Urinary bladder (tissue), 4 donors: ENCODE measurements around the gene PMEL. TPM values are rescaled to one million over a fixed set of nuclear protein-coding genes. Genes with fewer than 3 reads are reported as not detected.

Experiments used
- DNase-seq: peaks from one replicate; pipeline ENCODE4 v3.0.0-alpha.2; 2015; ENCODE audit errors: extremely low spot score
- H3K27ac ChIP-seq: one replicate; pipeline ENCODE4 v1.5.1; 2013; ENCODE audit warnings: low read depth, mild to moderate bottlenecking, moderate library complexity
- H3K36me3 ChIP-seq: one replicate; pipeline ENCODE4 v1.6.1; 2013; ENCODE audit warnings: mild to moderate bottlenecking, moderate library complexity; ENCODE audit not compliant: insufficient read depth
- H3K4me1 ChIP-seq: one replicate; pipeline ENCODE4 v1.6.1; 2013; ENCODE audit warnings: mild to moderate bottlenecking, moderate library complexity; ENCODE audit not compliant: insufficient read depth
- H3K4me3 ChIP-seq: one replicate; pipeline ENCODE4 v1.5.1; 2013; ENCODE audit warnings: low read depth, low read length
- WGBS: extraction: QIAGEN DNeasy Blood & Tissue Kit; methylation state at CpG from one replicate; pipeline ENCODE4 v1.1.7; 2013; 5-methylcytosine and 5-hydroxymethylcytosine counted together
- polyA plus RNA-seq: library from polyadenylated mRNA; stranded (reverse); fragments of 200-250 nt; gene quantifications from one replicate; pipeline ENCODE4 v1.2.3, GENCODE V29; 2013
- total RNA-seq: library from RNA; depleted of rRNA; stranded (reverse); fragments of >200 nt; gene quantifications from one replicate; pipeline ENCODE4 v1.2.3, GENCODE V29; 2014
- donor health status: healthy with polysubstance abuse.
- donor health status: healthy.

PMEL gene
- total and polyA plus RNA-seq, 2 donors = 0.89 to 1.5 TPM

GRCh38 chr12:55946553-55946952 is 19.3 kb downstream of the PMEL start:
- H3K36me3 ChIP-seq = peaks cover 1% of the 10 kb centered on the region
- no peak for DNase-seq
- WGBS = 81% methylated on average over 6 of the region's 6 CpGs

DNA sequence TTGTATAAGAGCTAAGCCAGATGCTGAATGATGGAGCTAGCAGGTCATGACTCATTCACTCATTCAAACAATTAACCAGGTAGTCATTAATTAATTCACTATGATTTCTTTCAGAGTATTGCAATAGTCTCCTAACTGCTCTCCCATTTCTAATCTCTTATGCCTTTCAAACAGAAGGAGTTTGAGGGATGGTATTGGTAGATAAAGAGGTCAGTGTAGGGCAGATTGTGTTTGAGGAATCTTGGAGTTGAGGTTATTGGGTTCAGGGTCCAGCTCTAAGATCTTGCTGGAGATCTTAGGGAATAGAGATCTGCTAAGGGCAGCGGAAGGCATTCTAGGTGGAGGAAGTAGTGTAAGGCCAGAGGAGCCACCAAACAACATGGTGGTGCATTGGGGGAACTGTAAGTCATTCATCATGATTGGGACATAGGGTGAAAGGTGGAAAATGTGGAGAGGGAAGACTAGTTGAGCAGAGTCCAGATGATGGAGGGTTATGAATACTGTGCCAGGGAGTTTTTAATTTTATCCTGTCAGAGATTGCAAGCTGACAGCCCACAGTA is 23.2 kb downstream of the PMEL start:
- H3K4me1 ChIP-seq = no peaks in the 10 kb centered on the region
- 98% methylated on average over 1 of the region's 1 CpG for WGBS

More at GRCh38 chr12:55946553-55946952, 19.3 kb downstream of the PMEL start:
- H3K4me1 ChIP-seq = no peaks in the 10 kb centered on the region
- H3K4me3 ChIP-seq = no peak overlapping the region
- no peak overlapping the region for H3K27ac ChIP-seq

DNA sequence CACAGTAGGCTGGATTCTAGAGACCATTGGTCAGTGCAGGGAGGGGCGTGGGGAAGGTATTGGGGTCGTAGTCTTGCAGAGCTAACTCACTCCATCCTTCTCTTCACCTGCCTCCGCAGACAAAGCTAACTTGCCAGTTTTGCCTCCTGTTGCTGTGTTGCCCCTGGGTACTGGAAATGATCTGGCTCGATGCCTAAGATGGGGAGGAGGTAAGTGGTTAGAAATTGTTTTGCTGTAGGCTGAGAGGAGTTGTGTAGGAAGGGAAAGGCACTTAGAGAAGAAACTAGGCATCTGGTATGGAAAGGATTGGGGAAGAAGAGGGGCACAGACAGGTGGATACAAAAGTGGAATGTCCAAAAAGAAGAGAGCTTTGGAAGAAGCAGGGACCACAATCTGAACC is 23.8 kb downstream of the PMEL start:
- H3K4me1 ChIP-seq = no peaks in the 10 kb centered on the region
- no peak for DNase-seq
- no peak overlapping the region for H3K4me3 ChIP-seq
- WGBS = 91% methylated on average over 4 of the region's 4 CpGs
- H3K36me3 ChIP-seq = no peaks in the 10 kb centered on the region
- no peak overlapping the region for H3K27ac ChIP-seq

More for the DNA sequence above, 23.2 kb downstream of the PMEL start:
- Histone ChIP-seq H3K4me3 (no peak overlapping the region), H3K36me3 (no peaks in the 10 kb centered on the region), H3K27ac (no peak overlapping the region)
- DNase-seq = no peak

DNA sequence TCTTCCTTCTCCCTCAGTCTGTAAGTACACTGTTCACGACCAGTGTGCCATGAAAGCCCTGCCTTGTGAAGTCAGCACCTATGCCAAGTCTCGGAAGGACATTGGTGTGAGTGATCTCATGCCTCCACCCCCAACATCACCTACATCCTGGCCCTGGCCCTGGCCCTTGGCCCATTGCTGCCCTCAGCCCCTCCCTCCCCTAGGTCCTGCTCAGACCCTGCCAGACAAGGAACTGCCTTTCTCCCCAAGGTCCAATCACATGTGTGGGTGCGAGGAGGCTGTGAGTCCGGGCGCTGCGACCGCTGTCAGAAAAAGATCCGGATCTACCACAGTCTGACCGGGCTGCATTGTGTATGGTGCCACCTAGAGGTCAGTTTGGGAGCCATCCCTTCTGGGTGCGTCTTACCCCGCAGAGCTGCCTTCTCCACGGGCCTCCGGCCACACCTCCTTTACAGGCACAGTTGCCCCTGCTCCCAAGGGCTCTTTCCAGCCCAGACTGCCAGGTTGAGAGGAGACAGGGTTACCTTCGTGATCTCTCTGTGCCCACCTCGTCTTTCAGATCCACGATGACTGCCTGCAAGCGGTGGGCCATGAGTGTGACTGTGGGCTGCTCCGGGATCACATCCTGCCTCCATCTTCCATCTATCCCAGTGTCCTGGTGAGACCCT is 25.6 kb downstream of the PMEL start:
- no peak overlapping the region for H3K27ac ChIP-seq
- H3K4me3 ChIP-seq = no peak overlapping the region
- H3K4me1 ChIP-seq = no peaks in the 10 kb centered on the region
- WGBS = 12% methylated on average over 18 of the region's 18 CpGs
- DNase-seq = peak; percentile 65
- H3K36me3 ChIP-seq = no peaks in the 10 kb centered on the region

DNA sequence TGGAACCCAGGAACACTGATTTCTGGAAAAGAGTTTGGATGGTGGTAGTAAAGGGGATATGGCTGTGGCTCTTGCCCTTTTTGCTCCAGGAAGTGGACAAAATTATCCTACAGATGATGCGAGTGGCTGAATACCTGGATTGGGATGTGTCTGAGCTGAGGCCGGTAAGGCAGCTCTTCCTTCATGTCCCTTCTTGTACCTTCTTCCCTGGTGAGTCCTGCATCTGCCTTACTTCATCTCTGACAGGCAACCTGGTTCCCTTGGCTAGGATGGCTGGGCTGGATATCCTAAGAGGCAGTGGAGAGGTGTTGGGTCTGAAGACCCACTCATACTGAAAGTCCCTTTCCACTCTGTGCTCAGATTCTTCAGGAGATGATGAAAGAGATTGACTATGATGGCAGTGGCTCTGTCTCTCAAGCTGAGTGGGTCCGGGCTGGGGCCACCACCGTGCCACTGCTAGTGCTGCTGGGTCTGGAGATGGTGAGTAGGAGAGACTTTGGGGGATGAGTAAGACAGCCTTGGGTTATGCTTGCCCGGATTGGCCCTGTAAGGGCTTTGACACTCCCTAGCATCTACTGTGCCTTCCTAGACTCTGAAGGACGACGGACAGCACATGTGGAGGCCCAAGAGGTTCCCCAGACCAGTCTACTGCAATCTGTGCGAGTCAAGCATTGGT is 26.9 kb downstream of the PMEL start:
- no peak overlapping the region for H3K27ac ChIP-seq
- 94% methylated on average over 8 of the region's 8 CpGs for WGBS
- H3K4me3 ChIP-seq = no peak overlapping the region
- DNase-seq = no peak
- peaks cover 1% of the 10 kb centered on the region for H3K4me1 ChIP-seq
- H3K36me3 ChIP-seq = no peaks in the 10 kb centered on the region

GRCh38 chr12:55937981-55938380 is 27.9 kb downstream of the PMEL start:
- no peak overlapping the region for H3K4me3 ChIP-seq
- H3K27ac ChIP-seq = no peak overlapping the region
- no peak for DNase-seq
- no peaks in the 10 kb centered on the region for H3K36me3 ChIP-seq
- 87% methylated on average over 2 of the region's 2 CpGs for WGBS
- peaks cover 2% of the 10 kb centered on the region for H3K4me1 ChIP-seq

DNA sequence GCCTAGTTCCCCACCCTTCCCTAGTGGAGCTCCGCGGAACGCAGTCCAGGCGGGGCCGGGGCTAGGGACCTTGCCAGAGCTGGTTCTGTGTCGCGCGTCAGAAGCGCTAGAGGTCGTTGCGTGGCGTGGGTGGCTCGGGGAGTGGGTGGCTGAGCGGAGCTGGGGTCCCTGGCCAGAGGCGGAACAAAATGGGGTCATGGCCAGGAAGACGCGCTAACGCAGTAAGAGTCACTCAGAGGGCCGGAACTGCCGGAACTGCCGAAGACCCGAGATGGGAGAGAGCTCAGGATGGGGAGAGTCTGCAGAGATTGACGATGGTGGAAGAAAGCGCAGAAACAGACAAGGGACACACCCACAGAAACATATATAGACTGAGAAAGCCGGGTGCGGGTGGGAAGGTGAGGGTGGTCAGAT is 30.1 kb downstream of the PMEL start:
- Histone ChIP-seq H3K4me1 (peaks cover 2% of the 10 kb centered on the region), H3K36me3 (no peaks in the 10 kb centered on the region), H3K4me3 (no peak overlapping the region), H3K27ac (peak overlapping the region; percentile 56)
- no peak for DNase-seq
- WGBS = 39% methylated on average over 26 of the region's 26 CpGs

- 91% methylated on average over 1 of the region's 1 CpG for WGBS
- Histone ChIP-seq H3K4me1 (peaks cover 2% of the 10 kb centered on the region), H3K4me3 (no peak overlapping the region), H3K36me3 (no peaks in the 10 kb centered on the region), H3K27ac (no peak overlapping the region)
- no peak for DNase-seq
Measured at GRCh38 chr12:55934773-55935172, 31.1 kb downstream of the PMEL start.

GRCh38 chr12:55933799-55934742 is 31.8 kb downstream of the PMEL start:
- no peak for DNase-seq
- Histone ChIP-seq H3K4me3 (no peak overlapping the region), H3K27ac (no peak overlapping the region), H3K4me1 (peaks cover 2% of the 10 kb centered on the region), H3K36me3 (no peaks in the 10 kb centered on the region)
- 97% methylated on average over 1 of the region's 1 CpG for WGBS

- no peak for DNase-seq
- H3K27ac ChIP-seq = peak overlapping the region; percentile 4
- H3K36me3 ChIP-seq = no peaks in the 10 kb centered on the region
- H3K4me1 ChIP-seq = peaks cover 2% of the 10 kb centered on the region
- WGBS = 77% methylated on average over 7 of the region's 7 CpGs
- no peak overlapping the region for H3K4me3 ChIP-seq
Measured at GRCh38 chr12:55933169-55933798, 32.6 kb downstream of the PMEL start.

DNA sequence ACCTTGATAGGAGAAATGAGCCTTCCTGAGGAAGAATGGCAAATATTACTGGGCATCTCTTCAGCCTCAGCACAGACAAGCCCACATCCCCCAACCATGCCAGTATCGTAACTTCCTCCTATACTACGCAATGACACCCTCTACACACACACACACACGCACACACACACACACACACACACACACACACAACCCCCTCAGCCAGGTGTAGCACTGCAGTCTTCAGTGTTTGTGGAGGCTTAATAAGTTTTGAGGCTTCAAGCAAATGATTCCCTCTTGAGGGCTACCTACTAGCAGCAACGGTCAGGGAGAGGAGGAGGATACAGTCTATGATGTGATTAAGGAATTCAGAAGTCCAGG is 33.3 kb downstream of the PMEL start:
- WGBS = 8% methylated on average over 4 of the region's 4 CpGs
- Histone ChIP-seq H3K36me3 (no peaks in the 10 kb centered on the region), H3K4me1 (peaks cover 2% of the 10 kb centered on the region), H3K4me3 (peak overlapping the region; percentile 72), H3K27ac (peak overlapping the region; percentile 78)
- no peak for DNase-seq

GRCh38 chr12:55931780-55932550 is 33.9 kb downstream of the PMEL start:
- H3K27ac ChIP-seq = peak overlapping the region; percentile 84
- WGBS = 1% methylated on average over 60 of the region's 60 CpGs
- DNase-seq = no peak
- peaks cover 2% of the 10 kb centered on the region for H3K4me1 ChIP-seq
- peak overlapping the region; percentile 72 for H3K4me3 ChIP-seq
- no peaks in the 10 kb centered on the region for H3K36me3 ChIP-seq
